Breast epithelium (tissue), 4 donors: ENCODE measurements around the gene TLR7. TPM values are rescaled to one million over a fixed set of nuclear protein-coding genes. Genes with fewer than 3 reads are reported as not detected.

ENCODE experiments used
- DNase-seq, 2 donors: peaks; one replicate each; pipeline ENCODE4 v3.0.0-alpha.2; 2019; ENCODE audit warnings: low spot score in 2 of 2
- H3K27ac ChIP-seq, 2 donors: fragments of 200-600 bp; sonication (generic) in 1 of 2; one replicate each; pipeline ENCODE4 v1.5.1; 2016 to 2019; ENCODE audit warnings: mild to moderate bottlenecking in 1 of 2
- H3K27me3 ChIP-seq, 2 donors: fragments of 200-600 bp; sonication (generic) in 1 of 2; one replicate each; pipeline versions ENCODE4 v1.5.1 to v1.6.0; 2017 to 2019; ENCODE audit warnings: control low read depth in 1 of 2, mild to moderate bottlenecking in 1 of 2
- H3K36me3 ChIP-seq: fragments of 200-600 bp; one replicate; pipeline ENCODE4 v1.5.1; 2019
- H3K4me1 ChIP-seq, 2 donors: fragments of 200-600 bp; sonication (generic); one replicate each; pipeline ENCODE4 v1.5.1; 2016 to 2019; ENCODE audit warnings: control low read depth in 1 of 2
- H3K4me3 ChIP-seq, 3 donors: fragments of 200-600 bp; sonication (generic); 1 replicate in 2 of 3; 2 replicates in 1 of 3; pipeline ENCODE4 v1.5.1; 2016 to 2019; ENCODE audit warnings: mild to moderate bottlenecking in 3 of 3, moderate library complexity in 2 of 3
- H3K9me3 ChIP-seq, 2 donors: fragments of 200-600 bp; sonication (generic) in 1 of 2; one replicate each; pipeline ENCODE4 v1.5.1; 2016 to 2019; ENCODE audit warnings: control low read depth in 1 of 2
- POLR2A ChIP-seq: fragments of 450-650 bp; IDR thresholded peaks from one replicate; pipeline ENCODE4 v1.6.1; 2016; ENCODE audit warnings: antibody characterized with exemption, mild to moderate bottlenecking, moderate library complexity
- POLR2AphosphoS5 ChIP-seq, 3 donors: sonication (generic); formaldehyde crosslinking; IDR thresholded peaks; one replicate each; pipeline ENCODE4 v1.6.1; 2017; ENCODE audit warnings: antibody characterized with exemption in 3 of 3
- intact Hi-C: fragments of 100-400 bp; cut with DNase I; formaldehyde crosslinking; loops from one replicate; pipeline ENCODE4 v1.15.1; 2023; ENCODE audit warnings: low total_unique reads
- total RNA-seq, 3 donors: library from RNA; depleted of rRNA; stranded (reverse); fragments of >200 nt; gene quantifications; one replicate each; pipeline ENCODE4 v1.1.0, GENCODE V29; 2016
- TF ChIP-seq, protein P1 (sequence below), 3 donors: fragments of 450-650 bp; IDR thresholded peaks; one replicate each; pipeline ENCODE4 v1.5.1; 2016 to 2017; ENCODE audit warnings: antibody characterized with exemption in 3 of 3, mild to moderate bottlenecking in 3 of 3, moderate library complexity in 3 of 3

Gene TLR7
- total RNA-seq, 3 donors from 2014 or later = 0.98 to 2.3 (median 1.3) TPM

GRCh38 chrX:12878536-12878935, 11.7 kb downstream of the TLR7 start:
- Histone ChIP-seq H3K4me3 (no peak overlapping the region), H3K27ac (no peak overlapping the region), H3K4me1 (no peaks in the 10 kb centered on the region), H3K27me3 (peaks cover 0 to 31% of the 10 kb centered on the region in 2 donors), H3K36me3 (no peaks in the 10 kb centered on the region), H3K9me3 (no peaks in the 10 kb centered on the region)
- no peak for DNase-seq
- TF ChIP-seq POLR2AphosphoS5 (IDR thresholded peaks at IDR 0.05) = no peak
- TF ChIP-seq, protein P1, sequence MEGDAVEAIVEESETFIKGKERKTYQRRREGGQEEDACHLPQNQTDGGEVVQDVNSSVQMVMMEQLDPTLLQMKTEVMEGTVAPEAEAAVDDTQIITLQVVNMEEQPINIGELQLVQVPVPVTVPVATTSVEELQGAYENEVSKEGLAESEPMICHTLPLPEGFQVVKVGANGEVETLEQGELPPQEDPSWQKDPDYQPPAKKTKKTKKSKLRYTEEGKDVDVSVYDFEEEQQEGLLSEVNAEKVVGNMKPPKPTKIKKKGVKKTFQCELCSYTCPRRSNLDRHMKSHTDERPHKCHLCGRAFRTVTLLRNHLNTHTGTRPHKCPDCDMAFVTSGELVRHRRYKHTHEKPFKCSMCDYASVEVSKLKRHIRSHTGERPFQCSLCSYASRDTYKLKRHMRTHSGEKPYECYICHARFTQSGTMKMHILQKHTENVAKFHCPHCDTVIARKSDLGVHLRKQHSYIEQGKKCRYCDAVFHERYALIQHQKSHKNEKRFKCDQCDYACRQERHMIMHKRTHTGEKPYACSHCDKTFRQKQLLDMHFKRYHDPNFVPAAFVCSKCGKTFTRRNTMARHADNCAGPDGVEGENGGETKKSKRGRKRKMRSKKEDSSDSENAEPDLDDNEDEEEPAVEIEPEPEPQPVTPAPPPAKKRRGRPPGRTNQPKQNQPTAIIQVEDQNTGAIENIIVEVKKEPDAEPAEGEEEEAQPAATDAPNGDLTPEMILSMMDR (IDR thresholded peaks at IDR 0.05) = no peak
- TF ChIP-seq POLR2A = no peak
- intact Hi-C loops = no loop called here

GRCh38 chrX:12881914-12882313, 15.0 kb downstream of the TLR7 start:
- H3K4me3 ChIP-seq = no peak overlapping the region
- H3K4me1 ChIP-seq = no peaks in the 10 kb centered on the region
- no peak overlapping the region for H3K27ac ChIP-seq
- intact Hi-C loops = no loop called here
- H3K27me3 ChIP-seq = peaks cover 0 to 43% of the 10 kb centered on the region in 2 donors
- H3K9me3 ChIP-seq = no peaks in the 10 kb centered on the region
- TF ChIP-seq POLR2A (no peak), POLR2AphosphoS5 (IDR thresholded peaks at IDR 0.05) (no peak)
- TF ChIP-seq, protein P1 (IDR thresholded peaks at IDR 0.05) = no peak
- no peak for DNase-seq
- H3K36me3 ChIP-seq = no peaks in the 10 kb centered on the region

GRCh38 chrX:12885508-12885907, 18.6 kb downstream of the TLR7 start:
- Histone ChIP-seq H3K36me3 (no peaks in the 10 kb centered on the region), H3K4me1 (no peaks in the 10 kb centered on the region), H3K27ac (no peak overlapping the region), H3K9me3 (no peaks in the 10 kb centered on the region), H3K4me3 (no peak overlapping the region), H3K27me3 (peaks cover 0 to 50% of the 10 kb centered on the region in 2 donors)
- TF ChIP-seq, protein P1 (IDR thresholded peaks at IDR 0.05) = no peak
- no peak for TF ChIP-seq POLR2A
- TF ChIP-seq POLR2AphosphoS5 (IDR thresholded peaks at IDR 0.05) = no peak
- intact Hi-C loops = no loop called here
- DNase-seq = no peak

DNA sequence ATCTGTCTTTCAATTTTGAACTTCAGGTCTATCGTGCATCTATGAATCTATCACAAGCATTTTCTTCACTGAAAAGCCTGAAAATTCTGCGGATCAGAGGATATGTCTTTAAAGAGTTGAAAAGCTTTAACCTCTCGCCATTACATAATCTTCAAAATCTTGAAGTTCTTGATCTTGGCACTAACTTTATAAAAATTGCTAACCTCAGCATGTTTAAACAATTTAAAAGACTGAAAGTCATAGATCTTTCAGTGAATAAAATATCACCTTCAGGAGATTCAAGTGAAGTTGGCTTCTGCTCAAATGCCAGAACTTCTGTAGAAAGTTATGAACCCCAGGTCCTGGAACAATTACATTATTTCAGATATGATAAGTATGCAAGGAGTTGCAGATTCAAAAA, 19.7 kb downstream of the TLR7 start:
- intact Hi-C loops = no loop called here
- Histone ChIP-seq H3K27me3 (peaks cover 0 to 55% of the 10 kb centered on the region in 2 donors), H3K27ac (no peak overlapping the region), H3K4me1 (no peaks in the 10 kb centered on the region), H3K36me3 (no peaks in the 10 kb centered on the region), H3K4me3 (no peak overlapping the region), H3K9me3 (no peaks in the 10 kb centered on the region)
- no peak for DNase-seq
- no peak for TF ChIP-seq POLR2A
- TF ChIP-seq, protein P1 (IDR thresholded peaks at IDR 0.05) = no peak

- Histone ChIP-seq H3K27ac (no peak overlapping the region), H3K36me3 (no peaks in the 10 kb centered on the region), H3K27me3 (peaks cover 0 to 49% of the 10 kb centered on the region in 2 donors), H3K9me3 (no peaks in the 10 kb centered on the region), H3K4me1 (no peaks in the 10 kb centered on the region), H3K4me3 (no peak overlapping the region)
- no peak for TF ChIP-seq POLR2AphosphoS5 (IDR thresholded peaks at IDR 0.05)
- no peak for TF ChIP-seq POLR2A
- TF ChIP-seq, protein P1 (IDR thresholded peaks at IDR 0.05) = no peak
- intact Hi-C loops = no loop called here
- DNase-seq = no peak
These were observed 20.3 kb downstream of the TLR7 start for GRCh38 chrX:12887141-12887540.
